ENCODE measurements around the gene GLRX5.

- TF ChIP-seq, protein P1, sequence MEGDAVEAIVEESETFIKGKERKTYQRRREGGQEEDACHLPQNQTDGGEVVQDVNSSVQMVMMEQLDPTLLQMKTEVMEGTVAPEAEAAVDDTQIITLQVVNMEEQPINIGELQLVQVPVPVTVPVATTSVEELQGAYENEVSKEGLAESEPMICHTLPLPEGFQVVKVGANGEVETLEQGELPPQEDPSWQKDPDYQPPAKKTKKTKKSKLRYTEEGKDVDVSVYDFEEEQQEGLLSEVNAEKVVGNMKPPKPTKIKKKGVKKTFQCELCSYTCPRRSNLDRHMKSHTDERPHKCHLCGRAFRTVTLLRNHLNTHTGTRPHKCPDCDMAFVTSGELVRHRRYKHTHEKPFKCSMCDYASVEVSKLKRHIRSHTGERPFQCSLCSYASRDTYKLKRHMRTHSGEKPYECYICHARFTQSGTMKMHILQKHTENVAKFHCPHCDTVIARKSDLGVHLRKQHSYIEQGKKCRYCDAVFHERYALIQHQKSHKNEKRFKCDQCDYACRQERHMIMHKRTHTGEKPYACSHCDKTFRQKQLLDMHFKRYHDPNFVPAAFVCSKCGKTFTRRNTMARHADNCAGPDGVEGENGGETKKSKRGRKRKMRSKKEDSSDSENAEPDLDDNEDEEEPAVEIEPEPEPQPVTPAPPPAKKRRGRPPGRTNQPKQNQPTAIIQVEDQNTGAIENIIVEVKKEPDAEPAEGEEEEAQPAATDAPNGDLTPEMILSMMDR (conservative IDR thresholded peaks at IDR 0.05 in 1 of 2, IDR thresholded peaks at IDR 0.05 in 1 of 2; ENCODE audit: extremely low read depth in 1 of 2, insufficient read depth in 1 of 2, low read depth in 1 of 2, low read length in 2 of 2), result no peak
- TF ChIP-seq EZH2 (IDR thresholded peaks at IDR 0.05; ENCODE audit: borderline replicate concordance, low read length), result no peak
These were observed 41.1 kb downstream of the GLRX5 start for GRCh38 chr14:95575840-95576473.

Data from mammary epithelial cell (primary cell).